Bronchial epithelial cell (primary cell): ENCODE results near the gene MACF1. TPM values are rescaled to one million over a fixed set of nuclear protein-coding genes. Genes with fewer than 3 reads are reported as not detected.

Experiments used
- DNase-seq: peaks from one replicate; pipeline ENCODE4 v3.0.0-alpha.2; 2010; ENCODE audit warnings: low read depth
- FAIRE-seq: peaks from 2 replicates; lab custom pipeline; 2011; peaks lifted over from hg19 to GRCh38; lab: Jason Lieb, UNC
- H3K27me3 ChIP-seq: 2 replicates; pipeline ENCODE4 v1.5.1; 2011; ENCODE audit warnings: low read length; ENCODE audit not compliant: control insufficient read depth, insufficient read depth
- H3K36me3 ChIP-seq: 2 replicates; pipeline ENCODE4 v1.5.1; 2011; ENCODE audit warnings: low read length; ENCODE audit not compliant: control insufficient read depth, insufficient read depth
- H3K4me3 ChIP-seq: 2 replicates; pipeline ENCODE4 v1.5.1; 2011; ENCODE audit warnings: mild to moderate bottlenecking, low read depth, low read length, control low read depth
- CTCF ChIP-seq: IDR thresholded peaks from 2 replicates; pipeline ENCODE4 v1.5.1; 2011; ENCODE audit warnings: mild to moderate bottlenecking, moderate library complexity, low read length, control low read depth, inconsistent platforms; ENCODE audit not compliant: insufficient read depth, severe bottlenecking
- total RNA-seq: library from RNA; depleted of rRNA; stranded (reverse); fragments of >200 nt; gene quantifications from 2 replicates; pipeline ENCODE4 v1.2.1, GENCODE V29; 2014

Gene MACF1
- total RNA-seq, 1 donor from 2014 or later = 163 TPM

- no peak for TF ChIP-seq CTCF
- DNase-seq (no peak), FAIRE-seq (no peak)
- H3K4me3 ChIP-seq = no peak overlapping the region
- H3K27me3 ChIP-seq = no peaks in the 10 kb centered on the region
- peaks cover 5% of the 10 kb centered on the region for H3K36me3 ChIP-seq
Measured at GRCh38 chr1:39236971-39237370, 32.5 kb downstream of the MACF1 start.

DNA sequence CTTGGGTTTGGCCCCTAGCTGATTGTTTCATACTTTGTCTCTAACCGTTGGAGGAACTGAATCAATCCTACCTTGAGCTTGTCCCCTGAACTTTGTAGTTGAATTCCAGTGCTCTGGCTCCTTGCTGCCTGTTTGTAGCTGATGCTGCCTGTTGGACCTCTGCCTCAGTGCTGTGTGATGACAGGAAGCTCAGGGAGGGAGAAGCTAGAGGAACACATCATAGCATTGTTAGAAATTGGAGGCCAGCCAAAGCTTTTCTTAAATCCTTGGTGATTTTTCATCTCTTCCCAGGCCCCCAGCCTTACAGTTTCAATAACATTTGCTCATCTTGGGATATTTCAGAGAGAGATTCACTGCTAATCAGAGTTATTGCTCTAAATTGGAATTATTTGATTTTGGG, 34.0 kb downstream of the MACF1 start:
- DNase-seq = peak; percentile 14
- FAIRE-seq = no peak
- Histone ChIP-seq H3K4me3 (no peak overlapping the region), H3K36me3 (peaks cover 1% of the 10 kb centered on the region), H3K27me3 (no peaks in the 10 kb centered on the region)
- no peak for TF ChIP-seq CTCF

DNA sequence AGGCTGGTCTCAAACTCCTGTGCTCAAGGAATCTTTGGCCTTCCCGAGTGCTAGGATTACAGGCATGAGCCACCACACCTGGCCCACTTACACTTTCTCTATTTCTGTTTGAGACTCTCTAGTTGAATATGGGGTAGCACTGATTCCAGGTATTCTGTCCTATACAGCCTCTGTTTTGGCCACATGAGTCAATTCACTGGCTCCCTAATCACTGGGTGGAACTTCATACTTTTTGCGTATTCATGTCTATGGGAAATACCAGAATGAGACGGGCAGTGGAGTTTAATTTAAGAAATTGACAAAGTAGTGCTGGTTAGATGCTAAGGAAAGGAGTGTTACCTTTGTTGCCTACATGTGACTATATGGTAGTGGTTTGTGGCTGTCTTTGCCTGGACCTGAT, 35.5 kb downstream of the MACF1 start:
- no peak for TF ChIP-seq CTCF
- no peak for FAIRE-seq
- peaks cover 1% of the 10 kb centered on the region for H3K36me3 ChIP-seq
- no peak for DNase-seq
- no peak overlapping the region for H3K4me3 ChIP-seq
- no peaks in the 10 kb centered on the region for H3K27me3 ChIP-seq

GRCh38 chr1:39243302-39243701, 38.8 kb downstream of the MACF1 start:
- Histone ChIP-seq H3K36me3 (no peaks in the 10 kb centered on the region), H3K4me3 (no peak overlapping the region), H3K27me3 (no peaks in the 10 kb centered on the region)
- no peak for FAIRE-seq
- no peak for DNase-seq
- TF ChIP-seq CTCF = no peak

DNA sequence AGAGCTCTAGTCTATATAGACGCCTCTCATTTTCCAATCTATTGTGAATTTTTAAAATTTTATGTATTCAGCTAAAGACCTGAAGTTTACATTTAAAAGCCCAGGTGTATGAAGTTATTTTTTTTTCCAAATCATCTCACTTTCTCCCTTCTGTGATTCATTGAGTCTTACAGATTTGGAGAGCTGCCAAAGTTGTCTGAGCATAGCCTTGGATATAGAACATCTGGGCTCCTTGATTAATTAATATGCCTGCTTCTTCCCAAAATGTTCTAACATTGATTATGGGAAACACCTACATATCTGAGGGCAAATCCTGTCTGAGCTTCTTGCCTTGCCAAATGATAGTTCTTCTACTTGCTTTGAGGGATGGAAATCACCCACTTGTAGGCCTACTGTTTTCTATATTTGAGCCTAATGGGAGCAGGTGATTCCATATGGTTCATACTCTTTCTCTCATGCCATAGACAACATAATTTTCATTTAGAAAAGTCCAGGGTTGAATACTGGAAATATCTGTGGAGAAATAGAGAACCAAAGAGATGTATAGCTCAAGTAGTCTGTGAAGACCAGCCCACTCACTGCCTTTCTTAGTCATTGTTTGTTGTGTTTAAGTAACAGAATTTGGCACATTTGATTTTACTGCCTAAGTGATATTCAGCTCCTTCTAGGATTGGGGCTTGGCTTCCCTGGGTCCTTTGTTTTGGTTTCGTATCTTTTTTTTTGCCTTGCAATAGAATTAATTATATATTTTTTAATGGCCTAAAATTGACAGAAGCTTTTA, 46.2 kb downstream of the MACF1 start:
- peaks cover 1% of the 10 kb centered on the region for H3K36me3 ChIP-seq
- TF ChIP-seq CTCF = no peak
- no peak overlapping the region for H3K4me3 ChIP-seq
- DNase-seq = peak; percentile 52
- FAIRE-seq = no peak
- H3K27me3 ChIP-seq = no peaks in the 10 kb centered on the region

DNA sequence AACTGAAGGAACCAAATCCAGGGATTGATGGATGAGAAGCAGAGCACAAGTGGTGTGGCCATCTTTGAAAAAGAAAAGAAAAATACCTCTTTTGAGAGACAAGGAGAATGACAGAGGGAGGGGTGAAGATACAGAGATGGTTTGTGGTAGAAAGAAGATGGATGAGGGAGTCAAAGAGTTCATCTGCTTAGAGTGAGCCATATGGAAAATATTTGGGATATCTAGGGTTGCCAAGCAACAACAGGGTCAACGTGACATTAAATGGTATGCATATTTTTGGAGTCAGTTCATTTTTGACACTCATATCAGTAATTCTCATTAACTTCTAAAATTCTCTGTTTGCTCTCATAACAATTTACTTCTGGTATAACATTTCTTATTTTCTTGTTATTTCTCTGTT, 50.7 kb downstream of the MACF1 start:
- H3K36me3 ChIP-seq = peaks cover 4% of the 10 kb centered on the region
- no peaks in the 10 kb centered on the region for H3K27me3 ChIP-seq
- no peak for DNase-seq
- no peak overlapping the region for H3K4me3 ChIP-seq
- TF ChIP-seq CTCF = no peak
- no peak for FAIRE-seq
